ENCODE data around the gene KDM4D. TPM values are rescaled to one million over a fixed set of nuclear protein-coding genes. Genes with fewer than 3 reads are reported as not detected.

Gene KDM4D
- total RNA-seq, 1 experiment from 2014 or later, result 0.89 TPM

Other genes with a start within 250 kb of the KDM4D start
- 15.1 TPM in 2 replicates for gene AMOTL1, start 205.4 kb upstream of the KDM4D start, total RNA-seq (2014; rRNA removed; shearing (Covaris generic); ENCODE audit: low replicate concordance)
- 62.2 and 63.9 TPM in 2 replicates for gene CWC15, start 153 bp upstream of the KDM4D start, total RNA-seq (2014; rRNA removed; shearing (Covaris generic); ENCODE audit: low replicate concordance)
- gene KDM4E, start 51.5 kb downstream of the KDM4D start, total RNA-seq (2014; rRNA removed; shearing (Covaris generic); ENCODE audit: low replicate concordance), result not detected in 2 replicates
- not detected in 2 replicates for gene KDM4F, start 75.7 kb downstream of the KDM4D start, total RNA-seq (2014; rRNA removed; shearing (Covaris generic); ENCODE audit: low replicate concordance)
- gene SRSF8, start 93.2 kb downstream of the KDM4D start, total RNA-seq (2014; rRNA removed; shearing (Covaris generic); ENCODE audit: low replicate concordance), result 5.0 and 5.8 TPM in 2 replicates
- 5.4 and 6.4 TPM in 2 replicates for gene ENDOD1, start 116.1 kb downstream of the KDM4D start, total RNA-seq (2014; rRNA removed; shearing (Covaris generic); ENCODE audit: low replicate concordance)